DMS 273 (cell line): Measurements from ENCODE around the gene DOCK1.
A peak's percentile ranks its signal among the peaks of the same experiment; 100 is the strongest.

ENCODE experiments used
- DNase-seq: peaks from one replicate; lab custom pipeline; 2025; ENCODE audit not compliant: unreplicated experiment; lab: John Stamatoyannopoulos, UW

DOCK1 gene

DNA sequence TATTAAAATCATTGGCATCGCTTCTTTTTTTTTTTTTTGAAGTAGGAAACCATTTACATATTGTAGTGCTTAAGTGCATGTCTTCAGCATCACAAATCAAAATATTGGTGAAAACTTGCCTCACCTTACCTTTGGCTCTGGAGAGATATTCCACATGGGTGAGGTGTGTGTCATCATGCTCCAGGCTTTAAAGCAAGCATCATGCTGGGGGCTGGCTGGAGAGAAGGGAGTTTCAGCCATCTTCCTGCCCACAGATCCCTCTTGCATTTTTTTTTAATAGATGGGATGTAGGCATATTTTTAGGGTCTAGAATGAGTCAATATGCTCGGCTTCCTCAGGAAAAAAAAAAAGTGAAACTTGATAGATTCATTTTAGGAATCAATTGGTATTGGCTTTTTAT is 293.5 kb downstream of the DOCK1 start:
- no peak for DNase-seq

DNA sequence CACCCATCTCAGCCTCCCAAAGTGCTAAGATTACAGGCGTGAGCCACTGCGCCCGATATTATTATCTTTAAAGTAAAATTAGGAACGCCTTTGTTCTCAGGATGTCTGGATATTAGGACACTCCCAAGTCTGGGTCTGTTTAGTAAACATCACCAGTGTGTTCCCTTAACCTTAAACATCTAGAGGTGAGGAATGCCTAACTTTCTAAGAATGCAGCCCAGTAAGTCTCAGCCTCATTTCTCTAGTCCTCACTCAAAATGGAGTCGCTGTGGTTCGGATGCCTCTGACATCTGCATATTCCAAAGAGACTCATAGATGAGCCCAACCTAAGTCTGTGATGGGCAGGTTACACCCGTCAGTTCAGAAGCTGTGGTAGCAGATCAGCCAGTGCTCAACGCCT is 295.4 kb downstream of the DOCK1 start:
- DNase-seq: no peak

DNA sequence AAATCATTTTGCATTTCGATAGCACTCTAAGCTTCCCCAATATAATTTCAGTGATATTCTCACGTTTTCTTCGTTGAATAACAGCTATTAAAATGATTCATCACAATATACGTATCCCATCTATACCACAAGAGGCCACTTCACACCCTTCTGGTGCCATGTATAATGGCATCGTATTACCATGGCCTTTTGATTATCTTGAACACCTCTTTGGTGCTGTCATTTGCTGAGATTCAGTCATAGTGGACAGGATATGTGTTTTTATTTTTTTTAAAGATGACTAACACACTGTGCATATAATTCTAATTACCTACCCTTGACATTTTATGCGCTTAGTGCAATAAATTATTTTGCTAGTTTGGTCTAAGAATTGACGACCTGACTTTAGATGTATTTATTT is 297.8 kb downstream of the DOCK1 start:
- no peak for DNase-seq

DNA sequence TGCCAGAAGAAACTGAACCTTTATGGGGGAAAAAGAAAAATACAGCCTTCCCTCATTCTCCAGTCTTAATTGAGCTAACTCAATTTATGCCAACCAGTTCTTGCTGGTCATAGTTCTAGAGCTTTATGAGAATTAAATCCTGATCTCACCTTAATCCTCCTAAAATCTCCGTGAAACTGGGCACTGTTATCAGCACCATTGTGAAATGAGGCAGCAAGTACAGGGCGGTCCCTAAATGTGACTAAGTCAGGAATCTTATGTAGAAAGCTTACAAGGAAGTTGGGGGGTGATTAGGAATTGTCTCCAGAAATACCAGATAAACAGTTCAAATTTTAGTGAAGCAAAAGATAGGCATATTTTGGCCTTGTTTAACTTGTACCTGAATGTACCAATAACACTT is 301.9 kb downstream of the DOCK1 start:
- DNase-seq: no peak

DNA sequence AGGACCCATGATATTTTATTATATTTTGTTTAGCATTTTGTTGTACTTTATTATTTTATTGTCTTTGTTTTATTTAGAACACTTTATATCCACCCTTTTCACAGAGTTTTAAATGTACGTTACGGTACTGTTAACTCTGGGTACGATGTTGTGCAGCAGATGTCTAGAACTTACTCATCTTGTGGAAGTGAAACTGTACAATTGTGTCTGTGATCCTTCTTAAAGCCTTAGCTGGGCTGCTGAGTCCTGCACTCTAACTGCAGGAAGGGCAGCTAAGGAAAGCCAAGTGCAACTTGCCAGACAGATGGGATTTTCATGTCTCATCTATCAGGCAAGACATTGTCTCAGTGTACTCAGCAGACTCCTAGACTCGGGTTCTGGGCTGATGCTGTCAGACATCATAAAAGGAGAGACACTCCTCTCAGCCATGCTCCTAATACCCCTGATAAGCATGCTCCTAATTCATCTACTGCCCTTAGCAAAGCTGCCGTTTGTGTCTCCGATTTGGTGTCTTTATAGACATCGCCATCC is 305.8 kb downstream of the DOCK1 start:
- no peak for DNase-seq

DNA sequence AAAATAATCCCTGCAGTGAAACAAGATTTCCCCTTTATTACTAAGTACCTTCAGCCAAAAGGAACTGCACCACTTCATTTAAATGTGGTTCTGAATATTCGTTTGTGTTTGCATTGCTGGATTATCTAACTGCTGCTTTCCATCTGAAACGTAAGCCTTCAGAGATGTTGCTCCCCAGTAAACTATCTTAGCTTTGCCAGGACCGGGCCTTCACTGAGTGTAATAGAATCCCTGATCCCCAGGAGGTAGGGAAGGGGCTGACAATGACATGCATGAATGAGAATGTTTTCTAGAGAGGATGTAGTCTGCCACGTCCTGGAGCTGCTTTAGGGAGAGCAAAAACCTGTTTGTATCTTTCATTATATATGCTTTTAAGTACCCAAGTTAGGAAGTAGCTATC is 310.6 kb downstream of the DOCK1 start:
- peak; percentile 16 for DNase-seq

DNA sequence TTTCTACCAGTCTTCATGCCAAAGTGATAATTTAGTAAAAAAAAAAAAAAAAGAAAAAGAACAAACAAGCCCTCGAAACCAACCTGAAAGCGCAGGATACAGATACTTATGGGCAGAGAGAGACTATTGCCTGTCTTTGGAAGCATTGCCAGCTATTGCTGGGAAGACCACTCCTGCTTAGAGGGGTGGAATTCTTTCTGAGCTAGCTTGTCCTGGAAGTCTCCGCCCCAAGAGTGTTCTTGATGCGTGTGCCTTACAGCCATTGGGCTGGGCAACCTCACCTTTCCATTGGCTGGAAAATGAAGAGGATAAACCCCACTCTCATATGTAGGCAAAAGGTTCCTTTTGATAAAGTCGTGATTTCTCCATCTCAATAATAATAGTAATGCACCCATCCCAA is 311.0 kb downstream of the DOCK1 start:
- DNase-seq: peak; percentile 19

DNA sequence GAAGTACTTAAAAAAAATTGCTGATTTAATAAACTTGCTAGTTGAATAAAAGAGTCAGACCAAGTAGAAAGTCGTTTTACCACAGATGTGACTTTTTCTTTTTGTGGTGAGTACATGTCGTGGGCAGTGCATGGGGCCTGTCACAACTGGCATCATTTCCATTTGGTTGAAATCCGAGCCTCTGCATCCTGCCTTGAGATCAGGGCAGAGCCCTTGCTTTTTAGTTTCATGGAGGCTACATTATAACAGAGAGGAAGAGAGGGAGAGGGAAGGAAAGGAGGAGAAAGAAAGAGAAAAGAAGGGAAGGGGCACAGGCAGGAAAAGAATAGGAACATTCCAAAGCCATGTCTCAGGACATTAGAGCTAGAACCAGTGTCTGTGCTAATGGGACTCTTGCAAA is 311.6 kb downstream of the DOCK1 start:
- DNase-seq: peak; percentile 34

DNA sequence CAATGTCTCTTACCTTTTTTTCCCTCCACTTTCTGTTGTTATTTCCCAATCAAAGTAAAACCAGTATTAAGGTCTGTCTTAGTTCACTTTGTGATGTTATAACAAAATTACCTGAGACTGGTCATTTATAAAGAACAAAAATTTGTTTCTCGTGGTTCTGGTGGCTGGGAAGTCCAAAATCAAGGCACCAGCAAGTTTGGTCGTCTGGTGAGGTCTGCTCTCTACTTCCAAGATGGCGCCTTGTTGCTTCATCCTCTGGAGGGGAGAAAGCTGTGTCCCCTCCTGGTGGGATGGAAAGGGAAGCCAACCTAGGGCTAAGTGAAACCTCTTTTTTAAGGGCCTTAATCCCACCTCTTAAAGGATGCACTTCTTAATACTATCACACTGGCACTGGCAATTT is 313.4 kb downstream of the DOCK1 start:
- no peak for DNase-seq

DNA sequence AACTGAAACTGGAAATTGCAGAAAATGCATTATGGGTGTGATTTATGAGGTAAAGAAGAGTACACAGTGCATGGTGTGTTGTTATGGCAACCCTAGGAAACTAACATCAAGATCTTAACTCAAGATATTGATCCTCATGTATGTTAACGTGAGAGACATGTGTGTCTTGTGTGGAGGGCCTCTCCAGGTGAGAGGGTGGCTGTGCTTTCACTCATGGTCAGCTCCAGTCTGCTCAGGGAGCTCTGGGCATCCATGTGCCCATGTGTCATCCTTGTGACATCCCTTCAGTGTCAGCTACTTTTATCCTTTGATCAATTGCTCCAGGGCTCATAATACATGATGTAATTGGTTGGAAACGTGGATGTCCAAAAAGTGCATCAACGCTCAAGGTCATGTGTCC is 316.1 kb downstream of the DOCK1 start:
- no peak for DNase-seq

DNA sequence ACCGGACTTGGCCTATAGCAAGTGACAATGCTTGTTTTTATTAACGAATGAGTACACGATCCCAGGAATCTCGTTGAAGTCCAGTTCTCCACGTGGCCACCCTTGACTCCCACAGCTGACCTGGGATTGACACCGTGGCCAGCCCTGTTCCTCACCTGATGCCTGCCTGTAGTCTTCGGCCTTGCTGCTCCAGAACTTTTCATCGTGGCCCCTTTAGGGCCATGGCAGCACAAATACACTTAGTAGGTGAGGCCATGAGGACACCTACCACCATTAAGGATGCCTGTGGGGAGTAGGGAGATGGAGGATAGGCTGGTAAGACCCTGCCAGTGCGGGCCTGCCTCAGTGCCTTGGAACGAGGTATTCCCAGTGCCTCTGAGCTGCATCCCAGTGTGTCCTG is 321.8 kb downstream of the DOCK1 start:
- no peak for DNase-seq

DNA sequence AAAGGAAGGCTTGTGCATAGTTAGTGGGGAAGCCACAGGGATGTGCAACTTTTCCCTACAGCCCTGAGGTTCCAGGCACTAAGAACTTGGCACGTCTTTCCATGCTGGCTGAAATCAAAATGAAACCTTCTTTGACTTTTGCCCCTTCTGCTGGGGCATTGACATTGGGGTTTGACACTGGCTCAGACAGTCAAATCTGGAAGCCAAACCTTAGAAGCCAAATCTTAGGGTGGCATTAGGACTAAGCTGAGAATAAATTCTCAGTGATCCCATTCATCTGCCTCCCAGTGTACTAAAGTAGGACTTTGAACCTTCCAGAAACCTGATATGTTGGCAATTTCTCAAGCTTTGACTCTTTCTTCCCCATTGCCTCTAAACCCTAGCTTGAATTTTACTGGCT is 322.4 kb downstream of the DOCK1 start:
- peak; percentile 19 for DNase-seq

DNA sequence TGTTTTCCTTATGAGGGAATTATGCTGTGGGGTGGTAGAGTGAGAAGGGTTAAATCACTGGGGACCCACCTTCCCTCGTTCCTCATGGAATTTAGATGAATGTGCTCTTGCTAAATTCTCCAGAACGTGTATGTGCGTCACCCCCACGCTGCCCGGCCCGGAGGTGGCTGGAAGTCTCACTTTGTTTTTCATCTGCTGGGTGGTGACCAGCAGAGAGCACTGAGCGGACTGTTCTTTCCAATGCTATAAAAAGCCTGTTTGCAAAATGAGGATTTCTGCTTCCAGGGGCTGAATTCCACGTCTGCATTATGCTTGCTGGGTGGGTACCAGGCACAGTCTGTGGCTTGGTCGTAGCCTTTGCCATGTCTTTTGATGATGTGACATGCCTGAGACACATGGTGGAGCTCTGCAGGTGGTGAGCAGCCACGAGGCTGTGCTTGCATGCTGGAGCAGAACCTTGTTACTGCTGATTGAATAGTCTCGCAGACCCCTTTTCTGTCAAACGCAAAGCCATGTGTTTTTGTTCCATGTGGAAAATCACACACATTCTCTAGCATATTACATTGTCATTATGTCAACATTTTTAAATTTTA is 323.1 kb downstream of the DOCK1 start:
- peak; percentile 15 for DNase-seq

DNA sequence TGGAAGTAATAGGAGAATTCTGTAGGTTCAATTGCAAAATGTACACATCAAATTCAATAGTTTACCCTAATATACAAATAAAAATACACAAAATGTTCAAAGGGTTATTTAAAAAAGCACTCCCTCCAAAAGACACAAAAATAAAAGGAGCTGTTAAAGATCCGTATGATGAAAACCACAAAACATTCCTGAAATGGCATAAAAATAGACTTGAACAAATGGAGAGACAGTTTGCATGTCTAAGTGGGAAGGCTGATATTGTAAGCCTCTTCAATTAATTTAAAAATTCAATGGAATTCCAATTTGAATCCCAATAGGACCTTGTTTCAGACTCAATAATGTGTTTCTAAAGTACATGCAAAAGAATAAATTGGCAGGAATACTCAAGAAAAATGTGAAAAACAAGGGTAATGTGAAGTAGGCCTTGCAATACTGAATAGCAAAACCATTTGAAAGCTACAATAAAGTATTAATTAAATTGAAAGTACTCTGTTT is 329.1 kb downstream of the DOCK1 start:
- DNase-seq: no peak

DNA sequence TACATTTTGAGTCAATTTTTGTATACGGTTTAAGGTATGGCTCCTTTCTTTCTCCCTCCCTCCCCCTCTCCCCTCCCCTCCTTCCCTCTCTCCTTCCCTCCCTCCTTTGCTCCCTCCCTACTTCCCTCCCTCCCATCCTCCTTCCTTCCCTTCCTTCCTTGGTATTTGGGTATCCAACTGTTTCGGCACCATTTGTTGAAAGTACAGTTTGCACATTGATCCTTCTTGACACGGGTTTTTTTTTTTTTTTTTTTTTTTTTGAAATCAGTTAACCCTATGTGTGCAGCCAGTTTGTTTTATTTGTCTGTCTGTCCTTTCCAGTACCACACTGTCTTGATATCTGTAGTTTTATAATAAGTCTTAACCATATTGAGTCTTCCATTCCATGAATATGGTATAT is 331.0 kb downstream of the DOCK1 start:
- DNase-seq: no peak

DNA sequence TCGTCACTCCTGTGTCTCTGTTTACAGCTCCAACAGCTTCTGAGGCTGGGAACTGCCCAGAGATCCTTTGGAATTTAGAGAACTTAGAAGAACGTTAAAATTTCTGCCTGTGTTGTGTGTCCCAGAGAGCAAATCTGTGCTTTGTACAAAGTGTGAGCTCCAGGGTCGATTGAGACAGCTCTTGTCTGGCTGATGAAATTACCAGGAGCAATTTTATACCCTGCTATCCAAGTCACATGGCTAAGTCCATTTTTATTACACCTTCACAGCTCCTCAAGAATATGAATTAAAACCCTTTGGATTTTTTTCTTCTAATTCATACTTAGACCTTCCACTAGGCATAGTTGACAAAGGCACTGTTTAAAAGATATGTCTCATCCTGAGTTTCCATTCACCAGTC is 337.7 kb downstream of the DOCK1 start:
- DNase-seq: no peak

DNA sequence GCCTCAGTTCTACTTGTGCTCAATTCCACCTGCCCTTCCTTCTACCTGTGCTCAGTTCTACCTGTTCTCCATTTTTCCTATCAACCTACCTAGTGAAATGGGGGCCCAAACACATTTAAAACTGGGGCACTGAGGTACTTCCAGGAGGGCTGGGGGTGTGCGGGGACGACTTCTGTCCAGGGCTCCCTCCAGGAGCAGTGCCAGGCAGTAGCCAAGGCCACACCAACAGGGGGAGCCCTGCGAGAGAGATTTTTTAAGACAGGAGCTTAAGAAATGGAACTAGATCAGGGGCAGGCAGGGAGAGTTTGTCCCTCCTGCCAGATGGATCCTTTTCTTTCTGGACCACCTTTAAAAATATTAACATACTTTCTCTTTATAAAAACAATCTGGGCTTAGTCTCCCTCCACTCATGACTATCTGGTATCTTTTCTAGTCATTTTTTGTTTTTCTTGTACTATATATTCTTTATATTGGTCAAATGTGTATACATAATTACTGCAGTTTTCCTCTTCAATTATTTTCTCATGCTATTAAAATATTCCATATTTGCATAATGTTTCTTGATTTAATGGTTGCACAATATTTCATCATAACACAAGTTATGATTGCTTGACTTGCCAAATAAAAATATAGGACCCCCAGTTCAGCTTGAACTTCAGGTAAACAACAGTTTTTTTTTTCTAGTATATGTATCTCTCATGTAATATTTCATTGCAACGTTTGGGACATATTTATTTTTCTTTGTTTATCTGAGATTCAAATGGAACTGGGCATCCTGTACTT is 338.5 kb downstream of the DOCK1 start:
- DNase-seq: peak; percentile 78

DNA sequence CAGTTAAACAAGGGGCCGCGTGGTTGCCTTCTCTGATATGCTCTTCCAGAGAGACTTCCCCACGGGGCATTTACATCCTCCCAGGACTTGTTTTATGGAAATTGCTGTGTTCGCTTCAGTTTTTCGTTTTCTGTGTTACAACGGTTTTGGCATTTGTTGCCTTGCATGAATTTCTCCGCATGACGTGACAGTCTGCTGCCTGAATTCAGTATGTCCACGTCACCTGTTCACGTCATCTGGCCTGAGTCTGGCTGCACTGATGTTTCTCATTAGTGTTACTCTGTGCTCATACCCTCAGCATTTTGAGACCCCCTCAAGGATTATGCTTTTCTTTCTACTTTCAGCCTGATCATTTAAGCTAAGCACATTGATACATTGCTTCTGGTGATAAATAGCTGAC is 340.2 kb downstream of the DOCK1 start:
- DNase-seq: peak; percentile 11

DNA sequence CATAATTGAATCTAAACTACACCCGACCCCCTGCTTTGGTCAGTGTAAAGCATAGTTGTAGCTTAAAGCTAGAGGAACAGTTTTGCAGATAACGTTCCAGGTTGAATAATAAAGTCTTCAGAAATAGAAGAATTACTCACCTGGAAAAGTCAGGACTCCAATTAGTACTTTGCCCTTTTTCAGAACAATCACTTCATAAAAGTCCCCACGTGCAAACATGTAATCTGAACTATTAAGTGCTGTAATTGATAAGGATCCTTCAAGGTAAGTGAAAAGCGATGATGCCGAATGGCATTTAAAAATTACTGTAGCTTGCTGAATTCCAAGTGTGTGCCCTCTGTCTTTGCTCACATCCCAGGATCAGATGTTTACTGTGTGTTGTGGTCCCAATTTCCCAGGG is 344.8 kb downstream of the DOCK1 start:
- DNase-seq: no peak

DNA sequence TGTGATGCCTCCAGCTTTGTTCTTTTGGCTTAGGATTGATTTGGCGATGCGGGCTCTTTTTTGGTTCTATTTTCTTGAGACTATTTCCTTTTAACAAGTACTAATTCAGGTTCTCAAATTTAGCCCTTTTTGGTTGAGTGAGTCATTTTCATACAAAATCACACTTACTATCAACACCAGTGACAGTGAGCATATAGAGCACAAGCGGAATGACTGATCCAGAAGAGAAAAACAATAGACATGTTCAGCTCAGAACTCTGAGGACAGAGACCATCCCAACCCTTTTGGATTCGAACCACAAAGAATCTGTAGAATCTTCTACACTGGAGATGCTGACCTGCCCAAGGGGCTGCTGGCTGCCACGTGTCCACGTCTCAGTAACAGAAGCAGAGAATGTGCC is 347.6 kb downstream of the DOCK1 start:
- no peak for DNase-seq

DNA sequence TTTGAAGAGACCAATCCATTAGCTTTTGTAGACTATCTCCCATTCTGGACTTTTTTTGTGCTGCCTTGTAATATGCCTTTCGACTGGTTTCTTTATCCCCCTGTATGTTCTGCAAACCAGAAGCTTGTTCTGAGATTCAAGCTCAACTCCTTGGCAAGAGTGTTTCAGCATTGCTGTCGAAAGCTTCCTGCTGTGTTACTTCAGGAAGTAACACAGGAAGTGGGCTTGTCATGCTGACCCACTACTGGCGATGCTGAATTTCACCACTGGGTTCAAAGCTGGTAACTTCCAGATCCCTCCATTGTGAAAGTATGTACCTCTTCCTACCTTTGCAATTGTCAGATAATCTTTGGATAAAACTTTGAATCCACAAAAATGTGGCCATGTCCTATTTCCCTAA is 349.0 kb downstream of the DOCK1 start:
- no peak for DNase-seq

DNA sequence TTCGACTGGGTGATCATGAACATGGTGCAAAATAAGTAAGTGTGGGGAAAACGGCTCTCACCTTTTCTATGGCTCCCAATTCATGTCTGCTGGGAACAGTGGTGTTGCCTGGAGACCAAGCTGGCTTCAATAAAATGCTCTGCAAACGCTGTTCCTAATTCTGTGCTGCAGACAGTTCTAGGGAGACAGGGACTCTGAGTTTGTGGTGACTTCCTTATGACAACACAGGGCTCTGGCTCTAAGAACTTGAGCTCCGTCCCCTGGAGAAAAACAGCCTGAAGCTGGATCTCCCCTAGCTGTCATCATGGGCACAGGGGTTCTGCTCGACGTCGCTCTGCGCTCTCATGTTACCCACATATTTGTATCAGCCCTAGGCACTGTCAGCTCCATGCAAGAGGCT is 352.2 kb downstream of the DOCK1 start:
- no peak for DNase-seq

DNA sequence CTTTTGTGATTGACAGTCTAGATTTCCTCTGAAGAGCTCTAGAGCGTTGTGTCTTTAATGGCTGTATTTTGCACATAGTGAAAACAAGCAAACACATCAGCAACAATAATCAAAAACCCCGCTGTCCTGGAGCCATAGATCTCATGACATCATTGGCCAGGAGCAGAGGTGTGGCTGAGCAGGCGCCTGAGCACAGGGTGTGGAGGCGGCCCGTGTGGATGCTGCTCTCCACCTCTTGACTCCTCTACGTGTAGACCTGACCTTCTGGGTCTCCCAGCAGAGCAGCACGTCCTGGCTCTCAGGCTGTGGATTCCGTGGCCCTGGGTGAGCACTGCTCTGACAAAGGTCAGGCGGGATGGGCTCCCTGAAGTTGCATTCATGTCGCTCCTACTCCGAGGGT is 354.1 kb downstream of the DOCK1 start:
- no peak for DNase-seq
